ENCODE results near the gene WFDC1.

Gene WFDC1

DNA sequence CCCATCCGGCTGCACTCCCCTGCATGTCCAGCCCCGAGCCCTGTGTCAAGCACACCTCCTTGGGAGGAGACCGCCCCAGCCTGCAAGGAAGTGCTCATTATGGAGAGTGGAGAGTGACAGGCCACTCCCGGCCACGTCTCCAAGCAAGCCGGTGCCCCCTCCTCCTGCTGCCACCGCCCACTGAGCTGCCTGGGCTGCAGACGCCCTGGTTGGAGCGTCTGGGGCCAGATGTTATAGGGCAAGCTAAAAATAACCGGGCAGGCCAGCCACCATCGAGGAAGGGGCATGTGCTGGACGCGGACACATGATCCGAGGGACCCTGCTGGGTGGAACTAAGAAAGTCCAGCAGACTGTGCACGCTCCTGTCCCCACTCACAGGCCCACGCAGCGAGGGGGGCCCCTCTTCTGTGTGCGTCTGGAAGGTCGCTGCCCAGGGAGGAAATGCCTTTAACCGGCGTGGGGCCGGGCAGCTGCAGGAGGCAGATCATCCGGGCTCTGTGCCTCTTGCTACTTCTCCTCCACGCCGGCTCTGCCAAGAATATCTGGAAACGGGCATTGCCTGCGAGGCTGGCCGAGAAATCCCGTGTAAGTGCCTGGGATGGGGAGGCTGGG lies at the start of gene WFDC1:
Gene WFDC1 (plus strand): TSS at position 348 of the 612 bp plus-strand sequence. CDS start 94 bp downstream, at position 442.
- CTCF ChIA-PET = no interaction called here
- POLR2A ChIA-PET (ENCODE audit: low non-redundant PET) = no interaction called here
- DNase-seq (ENCODE audit: low spot score) = no peak
- TF ChIP-seq, protein P1, sequence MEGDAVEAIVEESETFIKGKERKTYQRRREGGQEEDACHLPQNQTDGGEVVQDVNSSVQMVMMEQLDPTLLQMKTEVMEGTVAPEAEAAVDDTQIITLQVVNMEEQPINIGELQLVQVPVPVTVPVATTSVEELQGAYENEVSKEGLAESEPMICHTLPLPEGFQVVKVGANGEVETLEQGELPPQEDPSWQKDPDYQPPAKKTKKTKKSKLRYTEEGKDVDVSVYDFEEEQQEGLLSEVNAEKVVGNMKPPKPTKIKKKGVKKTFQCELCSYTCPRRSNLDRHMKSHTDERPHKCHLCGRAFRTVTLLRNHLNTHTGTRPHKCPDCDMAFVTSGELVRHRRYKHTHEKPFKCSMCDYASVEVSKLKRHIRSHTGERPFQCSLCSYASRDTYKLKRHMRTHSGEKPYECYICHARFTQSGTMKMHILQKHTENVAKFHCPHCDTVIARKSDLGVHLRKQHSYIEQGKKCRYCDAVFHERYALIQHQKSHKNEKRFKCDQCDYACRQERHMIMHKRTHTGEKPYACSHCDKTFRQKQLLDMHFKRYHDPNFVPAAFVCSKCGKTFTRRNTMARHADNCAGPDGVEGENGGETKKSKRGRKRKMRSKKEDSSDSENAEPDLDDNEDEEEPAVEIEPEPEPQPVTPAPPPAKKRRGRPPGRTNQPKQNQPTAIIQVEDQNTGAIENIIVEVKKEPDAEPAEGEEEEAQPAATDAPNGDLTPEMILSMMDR (conservative IDR thresholded peaks at IDR 0.05; ENCODE audit: low read depth) = no peak
- no peak within 1 kb of the TSS for H3K27ac ChIP-seq

GRCh38 chr16:84245956-84246678 lies 48.6 kb upstream of the WFDC1 start:
- TF ChIP-seq, protein P1 (conservative IDR thresholded peaks at IDR 0.05; ENCODE audit: low read depth) = no peak
- no peak overlapping the region for H3K27ac ChIP-seq
- ChIA-PET CTCF (interaction anchor here (0.6 to 2.0 kb wide), 2 partner anchors 37 to 59 kb away, joined by 5 read pairs; partner anchors contain the start of gene TAF1C), POLR2A (ENCODE audit: low non-redundant PET) (no interaction called here)
- DNase-seq (ENCODE audit: low spot score) = no peak

DNA sequence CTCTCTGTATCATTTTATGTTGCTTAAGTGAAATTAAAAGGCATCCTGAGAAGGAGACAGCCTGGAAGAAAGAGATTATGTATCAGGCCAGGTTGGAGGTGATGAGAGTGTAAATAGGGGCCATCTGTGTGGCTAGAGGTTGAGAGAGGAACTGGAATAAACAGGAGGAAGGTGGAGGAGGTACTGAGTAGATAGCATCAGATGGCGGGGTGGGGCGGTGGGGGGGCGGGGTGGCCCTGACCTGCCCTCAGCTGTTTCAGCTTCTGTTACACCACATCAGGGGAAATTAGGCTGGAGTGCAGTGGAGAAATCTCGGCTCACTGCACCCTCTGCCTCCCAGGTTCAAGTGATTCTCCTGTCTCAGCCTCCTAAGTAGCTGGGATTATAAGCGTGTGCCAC lies 48.0 kb upstream of the WFDC1 start:
- DNase-seq (ENCODE audit: low spot score) = no peak
- TF ChIP-seq, protein P1 (conservative IDR thresholded peaks at IDR 0.05; ENCODE audit: low read depth) = no peak
- POLR2A ChIA-PET (ENCODE audit: low non-redundant PET) = no interaction called here
- CTCF ChIA-PET = interaction anchor here (0.6 to 2.0 kb wide), 2 partner anchors 36 to 60 kb away, joined by 5 read pairs; partner anchors contain the start of gene TAF1C
- no peak overlapping the region for H3K27ac ChIP-seq

DNA sequence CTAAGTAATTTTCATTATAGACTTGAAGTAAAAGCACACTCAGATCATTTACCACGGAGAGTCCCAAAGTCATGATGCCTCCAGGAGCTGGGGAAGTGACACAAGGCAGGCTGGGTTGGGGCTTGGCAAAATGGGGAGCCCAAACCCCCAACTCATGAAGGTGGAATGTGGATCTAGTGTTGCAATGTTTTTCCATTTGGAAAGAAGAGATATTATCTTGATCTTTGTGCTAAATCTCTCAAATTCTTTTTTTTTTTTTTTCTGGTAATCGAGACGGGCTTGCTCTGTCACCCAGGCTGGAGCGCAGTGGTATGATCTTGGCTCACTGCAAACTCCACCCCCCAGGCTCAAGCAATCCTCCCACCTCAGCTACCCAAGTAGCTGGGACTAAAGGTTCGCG lies 47.3 kb upstream of the WFDC1 start:
- CTCF ChIA-PET = no interaction called here
- POLR2A ChIA-PET (ENCODE audit: low non-redundant PET) = no interaction called here
- no peak for DNase-seq (ENCODE audit: low spot score)
- TF ChIP-seq, protein P1 (conservative IDR thresholded peaks at IDR 0.05; ENCODE audit: low read depth) = no peak
- H3K27ac ChIP-seq = no peak overlapping the region

- H3K27ac ChIP-seq = no peak overlapping the region
- ChIA-PET CTCF (no interaction called here), POLR2A (ENCODE audit: low non-redundant PET) (no interaction called here)
- peak; percentile 41 for DNase-seq (ENCODE audit: low spot score)
- TF ChIP-seq, protein P1 (conservative IDR thresholded peaks at IDR 0.05; ENCODE audit: low read depth) = no peak
Measured at GRCh38 chr16:84247844-84248243, 46.8 kb upstream of the WFDC1 start.

DNA sequence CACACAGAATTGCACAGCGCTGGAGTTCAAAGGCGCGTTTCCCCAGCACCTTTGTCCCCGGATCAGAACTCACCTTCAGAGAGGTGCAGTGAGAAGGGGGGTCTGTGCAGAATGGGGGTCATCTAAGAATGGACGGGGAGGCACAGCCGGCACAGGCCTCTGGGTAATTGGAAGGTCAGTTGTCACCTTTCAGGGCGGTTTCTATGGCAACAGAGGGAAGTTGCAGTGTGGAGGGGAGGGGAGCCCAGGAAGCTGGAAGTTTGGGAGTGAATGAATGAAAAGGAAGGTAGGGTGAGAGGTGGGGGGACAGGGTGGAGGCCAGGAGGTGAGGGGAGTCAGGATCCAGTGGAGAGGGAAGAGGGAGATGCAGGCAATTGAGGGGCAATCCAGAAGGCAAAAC lies 42.5 kb upstream of the WFDC1 start:
- H3K27ac ChIP-seq = no peak overlapping the region
- DNase-seq (ENCODE audit: low spot score) = no peak
- CTCF ChIA-PET = no interaction called here
- TF ChIP-seq, protein P1 (conservative IDR thresholded peaks at IDR 0.05; ENCODE audit: low read depth) = no peak
- POLR2A ChIA-PET (ENCODE audit: low non-redundant PET) = no interaction called here
